DND-41 (cell line): ENCODE results near the gene MBL2.

Experiments
- CTCF ChIP-seq: IDR thresholded peaks from 2 replicates; pipeline ENCODE4 v1.5.1; 2012; ENCODE audit warnings: borderline replicate concordance, low read length, moderate library complexity, mild to moderate bottlenecking; ENCODE audit not compliant: poor library complexity, severe bottlenecking; ENCODE audit errors: extremely low read depth
- EZH2 ChIP-seq: IDR thresholded peaks from 3 replicates; pipeline ENCODE4 v1.6.1; 2012; ENCODE audit warnings: borderline replicate concordance, low read depth, mild to moderate bottlenecking, moderate library complexity, low read length, inconsistent platforms; ENCODE audit not compliant: severe bottlenecking

GRCh38 chr10:52771534-52772445 lies 794 bp downstream of the MBL2 start:
- TF ChIP-seq EZH2 (no peak), CTCF (no peak)
